ENCODE results near the gene RETN.

The RETN gene

GRCh38 chr19:7669641-7670040 is 792 bp downstream of the RETN start:
- Histone ChIP-seq H3K79me2 (ENCODE audit: control insufficient read depth, insufficient read depth, low read length, poor library complexity) (no peaks in the 10 kb centered on the region), H3K4me3 (ENCODE audit: low read depth, low read length) (no peak overlapping the region), H3K4me1 (ENCODE audit: control insufficient read depth in 1 of 2, insufficient read depth in 2 of 2, low read length in 2 of 2) (no peaks in the 10 kb centered on the region), H2BK120ac (ENCODE audit: insufficient read depth, low read length, poor library complexity) (no peak overlapping the region), H4K8ac (ENCODE audit: low read depth, low read length) (no peak overlapping the region), H3K4me2 (ENCODE audit: low read length) (no peak overlapping the region), H2AK5ac (ENCODE audit: low read length) (no peak overlapping the region), H3K27me3 (ENCODE audit: insufficient read depth, low read length) (peaks cover 11% of the 10 kb centered on the region), H3K9me3 (ENCODE audit: insufficient read depth, low read depth, low read length) (peaks cover 12% of the 10 kb centered on the region), H3K4ac (ENCODE audit: low read depth, low read length) (no peak overlapping the region), H4K91ac (ENCODE audit: low read depth, low read length) (no peak overlapping the region), H3K9ac (ENCODE audit: low read length) (no peak overlapping the region), H3K14ac (ENCODE audit: low read length) (no peak overlapping the region), H4K12ac (ENCODE audit: low read depth, low read length) (no peak overlapping the region), H2BK12ac (ENCODE audit: low read length) (no peak overlapping the region), H3K27ac (ENCODE audit: low read depth, low read length) (no peak overlapping the region), H3K23ac (ENCODE audit: low read length) (no peak overlapping the region), H2BK5ac (ENCODE audit: low read depth, low read length, poor library complexity) (no peak overlapping the region), H2AFZ (ENCODE audit: insufficient read depth, low read length, poor library complexity) (no peak overlapping the region), H3K79me1 (ENCODE audit: low read length) (no peaks in the 10 kb centered on the region), H3K18ac (ENCODE audit: low read length) (no peak overlapping the region), H3K36me3 (ENCODE audit: control insufficient read depth in 1 of 2, insufficient read depth in 2 of 2, low read length in 2 of 2) (no peaks in the 10 kb centered on the region)
- no peak for DNase-seq
- 100% methylated on average over 1 of the region's 9 CpGs for WGBS (ENCODE audit: extremely low coverage, insufficient coverage, insufficient read length)

DNA sequence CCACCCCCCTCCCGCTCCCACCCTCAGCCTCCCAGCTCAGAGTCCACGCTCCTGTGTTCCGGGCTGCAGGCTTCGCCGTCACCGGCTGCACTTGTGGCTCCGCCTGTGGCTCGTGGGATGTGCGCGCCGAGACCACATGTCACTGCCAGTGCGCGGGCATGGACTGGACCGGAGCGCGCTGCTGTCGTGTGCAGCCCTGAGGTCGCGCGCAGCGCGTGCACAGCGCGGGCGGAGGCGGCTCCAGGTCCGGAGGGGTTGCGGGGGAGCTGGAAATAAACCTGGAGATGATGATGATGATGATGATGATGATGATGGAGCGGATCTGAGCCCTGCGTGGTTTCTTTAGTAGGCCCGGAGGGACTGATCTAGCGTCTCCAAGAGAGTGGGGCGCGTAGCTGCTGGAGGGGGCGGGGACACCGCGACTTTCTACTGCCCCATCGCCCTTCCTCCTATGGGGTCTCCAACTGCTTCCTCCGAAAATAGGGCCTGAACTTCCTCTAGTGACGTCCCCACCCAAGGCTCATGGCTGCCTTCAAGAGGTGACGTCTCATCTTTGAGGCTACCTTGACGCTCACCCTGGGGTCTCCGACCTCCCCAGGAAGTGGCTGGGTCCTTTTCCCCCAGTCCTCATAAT is 1.4 kb downstream of the RETN start:
- Histone ChIP-seq H3K23ac (ENCODE audit: low read length) (no peak overlapping the region), H3K14ac (ENCODE audit: low read length) (no peak overlapping the region), H3K4me3 (ENCODE audit: low read depth, low read length) (no peak overlapping the region), H2AK5ac (ENCODE audit: low read length) (no peak overlapping the region), H3K79me1 (ENCODE audit: low read length) (no peaks in the 10 kb centered on the region), H2AFZ (ENCODE audit: insufficient read depth, low read length, poor library complexity) (no peak overlapping the region), H4K8ac (ENCODE audit: low read depth, low read length) (no peak overlapping the region), H2BK120ac (ENCODE audit: insufficient read depth, low read length, poor library complexity) (no peak overlapping the region), H3K9me3 (ENCODE audit: insufficient read depth, low read depth, low read length) (peaks cover 12% of the 10 kb centered on the region), H3K27me3 (ENCODE audit: insufficient read depth, low read length) (peaks cover 11% of the 10 kb centered on the region), H3K18ac (ENCODE audit: low read length) (no peak overlapping the region), H3K4me1 (ENCODE audit: control insufficient read depth in 1 of 2, insufficient read depth in 2 of 2, low read length in 2 of 2) (no peaks in the 10 kb centered on the region), H2BK5ac (ENCODE audit: low read depth, low read length, poor library complexity) (no peak overlapping the region), H3K27ac (ENCODE audit: low read depth, low read length) (no peak overlapping the region), H4K91ac (ENCODE audit: low read depth, low read length) (no peak overlapping the region), H3K79me2 (ENCODE audit: control insufficient read depth, insufficient read depth, low read length, poor library complexity) (no peaks in the 10 kb centered on the region), H4K12ac (ENCODE audit: low read depth, low read length) (no peak overlapping the region), H3K4me2 (ENCODE audit: low read length) (peak overlapping the region; percentile 45), H3K9ac (ENCODE audit: low read length) (no peak overlapping the region), H2BK12ac (ENCODE audit: low read length) (no peak overlapping the region), H3K4ac (ENCODE audit: low read depth, low read length) (no peak overlapping the region), H3K36me3 (ENCODE audit: control insufficient read depth in 1 of 2, insufficient read depth in 2 of 2, low read length in 2 of 2) (no peaks in the 10 kb centered on the region)
- DNase-seq = no peak
- no CpG with 5 or more reads among the region's 43 CpGs for WGBS (ENCODE audit: extremely low coverage, insufficient coverage, insufficient read length)

GRCh38 chr19:7670790-7671189 is 1.9 kb downstream of the RETN start:
- no peak overlapping the region for H4K91ac ChIP-seq (ENCODE audit: low read depth, low read length)
- H3K18ac ChIP-seq (ENCODE audit: low read length) = no peak overlapping the region
- no peak overlapping the region for H3K23ac ChIP-seq (ENCODE audit: low read length)
- no peaks in the 10 kb centered on the region for H3K79me2 ChIP-seq (ENCODE audit: control insufficient read depth, insufficient read depth, low read length, poor library complexity)
- H3K14ac ChIP-seq (ENCODE audit: low read length) = no peak overlapping the region
- DNase-seq = no peak
- H3K9ac ChIP-seq (ENCODE audit: low read length) = no peak overlapping the region
- no peaks in the 10 kb centered on the region for H3K36me3 ChIP-seq (ENCODE audit: control insufficient read depth in 1 of 2, insufficient read depth in 2 of 2, low read length in 2 of 2)
- no peak overlapping the region for H3K27ac ChIP-seq (ENCODE audit: low read depth, low read length)
- H2BK120ac ChIP-seq (ENCODE audit: insufficient read depth, low read length, poor library complexity) = no peak overlapping the region
- no CpG with 5 or more reads among the region's 9 CpGs for WGBS (ENCODE audit: extremely low coverage, insufficient coverage, insufficient read length)
- H3K27me3 ChIP-seq (ENCODE audit: insufficient read depth, low read length) = peaks cover 11% of the 10 kb centered on the region
- H3K4me3 ChIP-seq (ENCODE audit: low read depth, low read length) = no peak overlapping the region
- no peak overlapping the region for H3K4me2 ChIP-seq (ENCODE audit: low read length)
- no peak overlapping the region for H2AFZ ChIP-seq (ENCODE audit: insufficient read depth, low read length, poor library complexity)
- H4K12ac ChIP-seq (ENCODE audit: low read depth, low read length) = no peak overlapping the region
- no peak overlapping the region for H2BK12ac ChIP-seq (ENCODE audit: low read length)
- no peak overlapping the region for H3K4ac ChIP-seq (ENCODE audit: low read depth, low read length)
- no peak overlapping the region for H2BK5ac ChIP-seq (ENCODE audit: low read depth, low read length, poor library complexity)
- peaks cover 12% of the 10 kb centered on the region for H3K9me3 ChIP-seq (ENCODE audit: insufficient read depth, low read depth, low read length)
- H4K8ac ChIP-seq (ENCODE audit: low read depth, low read length) = no peak overlapping the region
- no peak overlapping the region for H2AK5ac ChIP-seq (ENCODE audit: low read length)
- H3K4me1 ChIP-seq (ENCODE audit: control insufficient read depth in 1 of 2, insufficient read depth in 2 of 2, low read length in 2 of 2) = no peaks in the 10 kb centered on the region
- H3K79me1 ChIP-seq (ENCODE audit: low read length) = no peaks in the 10 kb centered on the region

- H3K4me2 ChIP-seq (ENCODE audit: low read length) = no peak overlapping the region
- no peak overlapping the region for H3K4me3 ChIP-seq (ENCODE audit: low read depth, low read length)
- no peak overlapping the region for H4K12ac ChIP-seq (ENCODE audit: low read depth, low read length)
- no peak overlapping the region for H3K9ac ChIP-seq (ENCODE audit: low read length)
- no peak overlapping the region for H4K91ac ChIP-seq (ENCODE audit: low read depth, low read length)
- H3K18ac ChIP-seq (ENCODE audit: low read length) = no peak overlapping the region
- H2AFZ ChIP-seq (ENCODE audit: insufficient read depth, low read length, poor library complexity) = no peak overlapping the region
- peaks cover 12% of the 10 kb centered on the region for H3K9me3 ChIP-seq (ENCODE audit: insufficient read depth, low read depth, low read length)
- H3K14ac ChIP-seq (ENCODE audit: low read length) = no peak overlapping the region
- no peaks in the 10 kb centered on the region for H3K79me2 ChIP-seq (ENCODE audit: control insufficient read depth, insufficient read depth, low read length, poor library complexity)
- whole genome bisulfite sequencing (ENCODE audit: extremely low coverage, insufficient coverage, insufficient read length) = no CpG with 5 or more reads among the region's 9 CpGs
- no peak overlapping the region for H2BK120ac ChIP-seq (ENCODE audit: insufficient read depth, low read length, poor library complexity)
- H2AK5ac ChIP-seq (ENCODE audit: low read length) = no peak overlapping the region
- no peaks in the 10 kb centered on the region for H3K79me1 ChIP-seq (ENCODE audit: low read length)
- DNase-seq = no peak
- H3K27ac ChIP-seq (ENCODE audit: low read depth, low read length) = no peak overlapping the region
- H2BK12ac ChIP-seq (ENCODE audit: low read length) = no peak overlapping the region
- no peaks in the 10 kb centered on the region for H3K36me3 ChIP-seq (ENCODE audit: control insufficient read depth in 1 of 2, insufficient read depth in 2 of 2, low read length in 2 of 2)
- no peak overlapping the region for H2BK5ac ChIP-seq (ENCODE audit: low read depth, low read length, poor library complexity)
- no peak overlapping the region for H4K8ac ChIP-seq (ENCODE audit: low read depth, low read length)
- H3K4ac ChIP-seq (ENCODE audit: low read depth, low read length) = no peak overlapping the region
- H3K27me3 ChIP-seq (ENCODE audit: insufficient read depth, low read length) = peaks cover 11% of the 10 kb centered on the region
- H3K23ac ChIP-seq (ENCODE audit: low read length) = no peak overlapping the region
- H3K4me1 ChIP-seq (ENCODE audit: control insufficient read depth in 1 of 2, insufficient read depth in 2 of 2, low read length in 2 of 2) = no peaks in the 10 kb centered on the region
These were observed 3.7 kb downstream of the RETN start for GRCh38 chr19:7672522-7672921.

Data from trophoblast cell (in vitro differentiated cells and primary cell).